Body of pancreas (tissue), 4 donors: ENCODE data around the gene VAV2.

ENCODE experiments used
- CTCF ChIP-seq, 7 experiments: fragments of 450-650 bp in 4 of 7; fragments of 200-600 bp in 3 of 7; sonication (generic) in 3 of 7; IDR thresholded peaks; one replicate each; pipeline ENCODE4 v1.5.1; 2016 to 2019; ENCODE audit warnings: antibody characterized with exemption in 7 of 7
- POLR2A ChIP-seq, 3 donors: fragments of 450-650 bp; IDR thresholded peaks; one replicate each; pipeline ENCODE4 v1.6.1; 2016; ENCODE audit warnings: antibody characterized with exemption in 3 of 3, mild to moderate bottlenecking in 2 of 3

GRCh38 chr9:133886563-133887501 lies 105.3 kb downstream of the VAV2 start:
- TF ChIP-seq POLR2A (IDR thresholded peaks at IDR 0.05) (no peak), CTCF (IDR thresholded peaks at IDR 0.05) (no peak)
